Stimulated activated CD8-positive, alpha-beta memory T cell treated with anti-CD3 and anti-CD28 coated beads, Interleukin-4, amount 100 ng/mL, for 1 hour (primary cell): Measurements from ENCODE around the gene ATCAY.
A peak's percentile ranks its signal among the peaks of the same experiment; 100 is the strongest.

Experiments
- DNase-seq, 2 donors: peaks; one replicate each; pipeline ENCODE4 v3.0.0-alpha.2; 2020; ENCODE audit warnings: low read depth in 2 of 2, low spot score in 1 of 2

Gene ATCAY

GRCh38 chr19:3968556-3969434 lies 88.3 kb downstream of the ATCAY start:
- DNase-seq: no peak

- no peak for DNase-seq
Observed at GRCh38 chr19:3969435-3970312, 89.2 kb downstream of the ATCAY start.

- DNase-seq: no peak
Observed at GRCh38 chr19:3970313-3970807, 89.9 kb downstream of the ATCAY start.

- DNase-seq: peak; percentile 78 to 85
Observed at GRCh38 chr19:3970808-3971598, 90.5 kb downstream of the ATCAY start, which contains the start of gene DAPK3. DAPK3 (minus strand) TSS chr19:3971099; CDS start chr19:3969735, 1,364 bp downstream.

- no peak for DNase-seq
Observed at GRCh38 chr19:3975144-3975543, 94.7 kb downstream of the ATCAY start.

DNA sequence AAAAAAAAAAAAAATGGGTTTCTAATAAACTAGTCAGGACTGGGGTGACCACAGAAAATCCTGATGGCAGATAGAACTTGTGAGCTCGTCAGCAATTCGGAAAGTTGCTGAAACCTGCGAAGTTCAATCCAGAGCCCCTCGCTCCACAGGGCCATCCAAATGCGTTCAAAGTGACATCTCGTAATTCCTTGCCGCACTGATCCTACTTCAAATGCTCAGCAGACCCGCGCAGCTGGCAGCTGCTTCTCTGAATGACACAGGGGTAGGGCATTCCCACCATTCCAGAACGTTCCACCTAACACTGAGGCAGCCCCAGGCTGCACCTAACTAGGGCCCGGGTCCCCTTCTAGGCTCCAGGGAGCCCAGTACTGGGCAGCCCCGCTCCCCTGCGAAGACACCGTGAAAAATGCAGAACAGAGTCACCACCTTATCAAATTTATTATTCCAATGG lies 95.2 kb downstream of the ATCAY start:
- no peak for DNase-seq

DNA sequence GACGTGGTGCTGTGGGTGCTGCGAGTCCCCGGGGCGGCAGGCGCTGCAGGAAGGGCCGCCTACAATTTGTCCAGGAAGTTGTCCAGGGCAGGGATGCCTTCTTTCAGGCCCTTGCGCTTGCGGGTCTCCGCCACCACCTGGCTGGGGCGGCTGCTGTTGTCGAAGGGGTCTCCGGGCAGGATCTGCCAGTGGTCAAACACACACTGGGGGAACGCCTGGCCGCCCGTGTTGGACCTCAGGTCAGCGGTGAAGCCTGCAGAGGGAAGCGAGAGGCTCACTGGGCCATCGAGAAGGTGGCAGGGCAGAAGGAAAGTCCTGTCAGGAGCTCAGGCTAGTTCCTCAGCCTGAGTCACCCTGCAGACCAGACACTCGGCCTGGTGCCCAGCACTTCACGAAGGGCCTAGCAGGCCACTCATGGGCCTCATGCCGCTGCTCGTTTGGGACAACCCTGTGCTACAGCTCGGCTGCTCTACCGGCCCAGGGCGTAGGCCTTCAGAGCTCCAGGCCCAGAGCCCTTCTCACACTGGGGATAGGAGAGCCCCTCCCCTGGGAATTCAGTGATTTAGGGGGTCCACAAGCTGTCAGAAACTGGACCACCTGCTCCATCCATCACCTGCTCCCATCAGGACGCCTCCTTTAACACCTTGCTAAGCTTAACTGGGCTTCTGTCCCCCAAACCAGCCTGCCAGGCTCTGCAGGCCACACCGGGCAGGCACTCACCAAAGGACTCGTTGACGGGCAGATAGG lies 96.2 kb downstream of the ATCAY start:
- no peak for DNase-seq
